ENCODE data around the gene NDUFB11.

Gene NDUFB11

Small RNAs within 50 kb of the gene (small RNA-seq; reads per million reads assigned to genes)
- gene RNU12-2P = 2.0 to 56.2 reads per million in 2 experiments
